ENCODE data around the gene MSMP. TPM values are rescaled to one million over a fixed set of nuclear protein-coding genes. Genes with fewer than 3 reads are reported as not detected.
A peak's percentile ranks its signal among the peaks of the same experiment; 100 is the strongest.

MSMP gene
- total RNA-seq, 1 experiment from 2014 or later, result not detected

DNA sequence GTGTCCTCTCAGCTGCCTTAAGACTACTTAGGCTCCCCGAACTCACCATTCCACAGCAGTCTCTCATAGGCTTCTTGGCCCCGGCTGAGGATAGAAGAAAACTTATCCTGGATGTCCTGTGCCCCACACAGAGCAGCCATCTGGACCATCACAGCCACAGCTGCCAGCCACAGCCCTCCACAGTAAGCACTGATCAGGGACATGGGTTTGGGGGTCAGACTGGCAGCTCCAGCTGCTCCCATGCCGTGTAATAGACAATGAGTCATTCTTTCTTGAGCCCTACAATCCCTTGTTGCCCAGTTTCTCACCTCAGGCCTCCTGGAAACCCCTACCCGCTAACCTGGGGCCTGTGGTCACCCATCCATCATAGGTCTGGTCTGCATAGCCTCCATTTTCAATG is 15.9 kb downstream of the MSMP start:
- peaks cover 6% of the 10 kb centered on the region for H3K4me1 Mint-ChIP-seq (ENCODE audit: insufficient read depth, unreplicated experiment)
- no peaks in the 10 kb centered on the region for H3K9me3 Mint-ChIP-seq (ENCODE audit: unreplicated experiment)
- intact Hi-C loops (cut with micrococcal nuclease), result no loop called here
- BruUV-seq (replicated peaks), result TSS peak; percentile 4
- TF ChIP-seq, protein P1, sequence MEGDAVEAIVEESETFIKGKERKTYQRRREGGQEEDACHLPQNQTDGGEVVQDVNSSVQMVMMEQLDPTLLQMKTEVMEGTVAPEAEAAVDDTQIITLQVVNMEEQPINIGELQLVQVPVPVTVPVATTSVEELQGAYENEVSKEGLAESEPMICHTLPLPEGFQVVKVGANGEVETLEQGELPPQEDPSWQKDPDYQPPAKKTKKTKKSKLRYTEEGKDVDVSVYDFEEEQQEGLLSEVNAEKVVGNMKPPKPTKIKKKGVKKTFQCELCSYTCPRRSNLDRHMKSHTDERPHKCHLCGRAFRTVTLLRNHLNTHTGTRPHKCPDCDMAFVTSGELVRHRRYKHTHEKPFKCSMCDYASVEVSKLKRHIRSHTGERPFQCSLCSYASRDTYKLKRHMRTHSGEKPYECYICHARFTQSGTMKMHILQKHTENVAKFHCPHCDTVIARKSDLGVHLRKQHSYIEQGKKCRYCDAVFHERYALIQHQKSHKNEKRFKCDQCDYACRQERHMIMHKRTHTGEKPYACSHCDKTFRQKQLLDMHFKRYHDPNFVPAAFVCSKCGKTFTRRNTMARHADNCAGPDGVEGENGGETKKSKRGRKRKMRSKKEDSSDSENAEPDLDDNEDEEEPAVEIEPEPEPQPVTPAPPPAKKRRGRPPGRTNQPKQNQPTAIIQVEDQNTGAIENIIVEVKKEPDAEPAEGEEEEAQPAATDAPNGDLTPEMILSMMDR (IDR thresholded peaks at IDR 0.05; ENCODE audit: unreplicated experiment), result no peak
- H3K36me3 Mint-ChIP-seq (ENCODE audit: insufficient read depth, unreplicated experiment), result peaks cover 87% of the 10 kb centered on the region
- POLR2A ChIA-PET, result interaction anchor here (1.2 to 15.0 kb wide), 2 partner anchors 7 to 80 kb away, joined by 3 to 284 read pairs; partner anchors contain the start of genes CCDC107, GBA2, RGP1 and RMRP
- no peak for DNase-seq (ENCODE audit: unreplicated experiment)
- H3K27me3 Mint-ChIP-seq (ENCODE audit: insufficient read depth, unreplicated experiment), result no peaks in the 10 kb centered on the region
- no peak overlapping the region for H3K4me3 Mint-ChIP-seq (ENCODE audit: unreplicated experiment)
- peak overlapping the region; percentile 33 for H3K27ac Mint-ChIP-seq (ENCODE audit: low read depth, unreplicated experiment)
- CTCF ChIA-PET, result interaction anchor here (0.5 to 9.8 kb wide), 7 partner anchors 8 to 1647 kb away, joined by 3 to 150 read pairs (median 3); partner anchors contain the start of genes CCDC107, GBA2 and RGP1

DNA sequence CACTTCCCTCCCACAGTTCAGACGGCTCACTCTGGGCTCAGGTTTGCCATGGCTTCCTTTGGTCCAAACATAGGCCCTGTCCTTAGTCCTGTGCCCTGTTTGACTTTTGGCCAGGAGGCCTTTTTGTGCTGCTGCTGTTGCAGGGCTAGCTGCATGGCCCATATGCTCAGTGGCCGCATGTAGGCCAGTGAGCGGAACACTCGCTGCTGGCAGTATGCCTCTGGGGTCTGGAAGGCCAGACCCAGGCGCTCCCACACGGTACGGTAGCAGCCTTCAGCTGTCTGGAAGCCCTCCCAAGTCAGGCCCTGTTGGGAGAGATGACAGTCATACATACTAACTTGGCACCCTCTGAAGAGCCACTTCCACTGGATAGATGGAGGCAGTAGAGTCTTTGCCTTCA is 16.9 kb downstream of the MSMP start:
- Mint-ChIP-seq H3K4me1 (ENCODE audit: insufficient read depth, unreplicated experiment) (peaks cover 6% of the 10 kb centered on the region), H3K27ac (ENCODE audit: low read depth, unreplicated experiment) (no peak overlapping the region), H3K27me3 (ENCODE audit: insufficient read depth, unreplicated experiment) (no peaks in the 10 kb centered on the region), H3K4me3 (ENCODE audit: unreplicated experiment) (no peak overlapping the region), H3K36me3 (ENCODE audit: insufficient read depth, unreplicated experiment) (peaks cover 77% of the 10 kb centered on the region), H3K9me3 (ENCODE audit: unreplicated experiment) (no peaks in the 10 kb centered on the region)
- intact Hi-C loops (cut with micrococcal nuclease), result no loop called here
- DNase-seq (ENCODE audit: unreplicated experiment), result no peak
- CTCF ChIA-PET, result interaction anchor here (0.6 to 9.8 kb wide), 9 partner anchors 9 to 742 kb away, joined by 3 to 150 read pairs (median 3); partner anchors contain the start of genes CCDC107, GBA2 and RGP1
- TF ChIP-seq, protein P1 (IDR thresholded peaks at IDR 0.05; ENCODE audit: unreplicated experiment), result no peak
- BruUV-seq (replicated peaks), result no TSS peak
- POLR2A ChIA-PET, result interaction anchor here (0.7 to 15.0 kb wide), 3 partner anchors 9 to 79 kb away, joined by 3 to 284 read pairs (median 3); partner anchors contain the start of genes CCDC107, GBA2, RGP1 and RMRP

DNA sequence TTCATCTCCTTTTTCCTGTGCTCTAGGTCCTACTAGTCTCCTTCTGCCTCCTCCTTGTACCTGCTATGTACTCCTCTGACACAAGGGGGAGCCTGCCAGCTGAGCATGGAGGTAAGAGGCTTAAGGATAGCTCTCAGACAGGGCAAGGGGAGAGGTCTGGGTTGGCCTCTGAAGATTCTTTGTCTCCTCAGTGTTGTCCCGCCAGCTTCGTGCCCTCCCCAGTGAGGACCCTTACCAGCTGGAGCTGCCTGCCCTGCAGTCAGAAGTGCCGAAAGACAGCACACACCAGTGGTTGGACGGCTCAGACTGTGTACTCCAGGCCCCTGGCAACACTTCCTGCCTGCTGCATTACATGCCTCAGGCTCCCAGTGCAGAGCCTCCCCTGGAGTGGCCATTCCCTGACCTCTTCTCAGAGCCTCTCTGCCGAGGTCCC is 17.9 kb downstream of the MSMP start:
- Mint-ChIP-seq H3K27ac (ENCODE audit: low read depth, unreplicated experiment) (no peak overlapping the region), H3K36me3 (ENCODE audit: insufficient read depth, unreplicated experiment) (peaks cover 69% of the 10 kb centered on the region), H3K27me3 (ENCODE audit: insufficient read depth, unreplicated experiment) (no peaks in the 10 kb centered on the region), H3K9me3 (ENCODE audit: unreplicated experiment) (no peaks in the 10 kb centered on the region), H3K4me3 (ENCODE audit: unreplicated experiment) (no peak overlapping the region), H3K4me1 (ENCODE audit: insufficient read depth, unreplicated experiment) (peaks cover 10% of the 10 kb centered on the region)
- TF ChIP-seq, protein P1 (IDR thresholded peaks at IDR 0.05; ENCODE audit: unreplicated experiment), result peak; percentile 75
- POLR2A ChIA-PET, result interaction anchor here (0.8 to 15.0 kb wide), 3 partner anchors 9 to 146 kb away, joined by 3 to 284 read pairs (median 3); partner anchors contain the start of genes GBA2 and RGP1
- BruUV-seq (replicated peaks), result no TSS peak
- DNase-seq (ENCODE audit: unreplicated experiment), result peak; percentile 86
- intact Hi-C loops (cut with micrococcal nuclease), result loop anchor here (1.0 kb wide), 1 partner anchor 146 kb away; no protein-coding TSS in a partner anchor
- CTCF ChIA-PET, result interaction anchor here (0.6 to 9.8 kb wide), 12 partner anchors 8 to 692 kb away, joined by 3 to 150 read pairs (median 4); partner anchors contain the start of genes GBA2 and RGP1

DNA sequence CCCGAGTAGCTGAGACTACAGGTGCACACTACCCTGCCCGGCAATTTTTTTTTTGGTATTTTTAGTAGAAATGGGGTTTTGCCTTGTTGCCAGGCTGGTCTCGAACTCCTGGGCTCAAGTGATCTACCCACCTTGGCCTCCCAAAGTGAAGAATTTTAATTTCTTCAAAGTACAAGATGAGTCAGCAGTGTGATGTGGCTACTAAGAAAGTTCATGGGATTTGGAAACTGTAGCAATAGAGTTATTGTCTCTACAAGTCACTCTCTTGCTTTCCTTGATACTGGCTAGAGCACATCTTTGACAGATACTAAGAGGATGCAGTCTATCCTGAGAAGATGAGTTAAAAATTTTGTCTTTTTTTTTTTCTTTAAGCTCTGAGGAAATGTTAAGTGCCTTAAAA is 20.0 kb downstream of the MSMP start:
- Mint-ChIP-seq H3K9me3 (ENCODE audit: unreplicated experiment) (no peaks in the 10 kb centered on the region), H3K27ac (ENCODE audit: low read depth, unreplicated experiment) (peak overlapping the region; percentile 40), H3K36me3 (ENCODE audit: insufficient read depth, unreplicated experiment) (peaks cover 51% of the 10 kb centered on the region), H3K27me3 (ENCODE audit: insufficient read depth, unreplicated experiment) (no peaks in the 10 kb centered on the region), H3K4me1 (ENCODE audit: insufficient read depth, unreplicated experiment) (peaks cover 13% of the 10 kb centered on the region), H3K4me3 (ENCODE audit: unreplicated experiment) (no peak overlapping the region)
- ChIA-PET POLR2A (interaction anchor here (0.6 to 15.0 kb wide), 5 partner anchors 11 to 76 kb away, joined by 3 to 284 read pairs (median 4); partner anchors contain the start of genes CCDC107, GBA2, RGP1 and RMRP), CTCF (interaction anchor here (0.6 to 9.8 kb wide), 6 partner anchors 12 to 523 kb away, joined by 3 to 150 read pairs (median 3); partner anchors contain the start of genes GBA2 and RGP1)
- DNase-seq (ENCODE audit: unreplicated experiment), result no peak
- intact Hi-C loops (cut with micrococcal nuclease), result loop anchor here (5.0 kb wide), 2 partner anchors 53 to 622 kb away; no protein-coding TSS in a partner anchor
- TF ChIP-seq, protein P1 (IDR thresholded peaks at IDR 0.05; ENCODE audit: unreplicated experiment), result no peak
- no TSS peak for BruUV-seq (replicated peaks)
